Peyer's patch (tissue), 4 donors: ENCODE measurements around the gene SMIM23.

Experiments used
- CTCF ChIP-seq, 6 experiments: fragments of 450-650 bp in 4 of 6; fragments of 200-600 bp in 2 of 6; sonication (generic) in 1 of 6; IDR thresholded peaks; one replicate each; pipeline ENCODE4 v1.5.1; 2017 to 2019; ENCODE audit warnings: antibody characterized with exemption in 6 of 6, mild to moderate bottlenecking in 3 of 6, moderate library complexity in 1 of 6
- POLR2A ChIP-seq, 2 donors: fragments of 450-650 bp; IDR thresholded peaks; one replicate each; pipeline ENCODE4 v1.5.1; 2017; ENCODE audit warnings: antibody characterized with exemption in 2 of 2, mild to moderate bottlenecking in 2 of 2, moderate library complexity in 2 of 2

- TF ChIP-seq POLR2A (IDR thresholded peaks at IDR 0.05), result no peak
- TF ChIP-seq CTCF (IDR thresholded peaks at IDR 0.05), result no peak
Measured at GRCh38 chr5:171813270-171813669, 27.7 kb downstream of the SMIM23 start.
